Right lung (tissue), 5 donors: ENCODE data around the gene DCC. TPM values are rescaled to one million over a fixed set of nuclear protein-coding genes. Genes with fewer than 3 reads are reported as not detected.
A peak's percentile ranks its signal among the peaks of the same experiment; 100 is the strongest.

Experiments
- DNase-seq, 2 donors: peaks; one replicate each; pipeline ENCODE4 v3.0.0-alpha.2; 2013
- polyA plus RNA-seq, 5 donors: library from polyadenylated mRNA; unstranded; fragments of 120-200 nt; gene quantifications; one replicate each; pipeline versions ENCODE4 v1.2.1 to v1.2.3, GENCODE V29; 2013; ENCODE audit warnings: inconsistent platforms in 1 of 5, low replicate concordance in 1 of 5; ENCODE audit not compliant: insufficient read length in 5 of 5, insufficient read depth in 1 of 5

Gene DCC
- polyA plus RNA-seq, 5 donors, result 0.92 to 4.5 (median 2.5) TPM

- DNase-seq, result no peak
Observed at GRCh38 chr18:52682260-52682659, 342.3 kb downstream of the DCC start.

GRCh38 chr18:52685316-52685715 lies 345.3 kb downstream of the DCC start:
- no peak for DNase-seq

GRCh38 chr18:52691841-52692240 lies 351.8 kb downstream of the DCC start:
- peak; percentile 21 to 25 for DNase-seq

GRCh38 chr18:52694804-52695203 lies 354.8 kb downstream of the DCC start:
- no peak for DNase-seq

GRCh38 chr18:52700116-52700515 lies 360.1 kb downstream of the DCC start:
- DNase-seq, result no peak

- no peak for DNase-seq
Observed at GRCh38 chr18:52700816-52701215, 360.8 kb downstream of the DCC start.

- no peak for DNase-seq
Observed at GRCh38 chr18:52701219-52701935, 361.4 kb downstream of the DCC start.

- DNase-seq, result no peak
Observed at GRCh38 chr18:52715421-52715820, 375.4 kb downstream of the DCC start.

- DNase-seq, result no peak
Observed at GRCh38 chr18:52715991-52716390, 376.0 kb downstream of the DCC start.

GRCh38 chr18:52716973-52717372 lies 377.0 kb downstream of the DCC start:
- DNase-seq, result peak; percentile 17 to 43

- no peak for DNase-seq
Observed at GRCh38 chr18:52722904-52723303, 382.9 kb downstream of the DCC start.

- no peak for DNase-seq
Observed at GRCh38 chr18:52723550-52723970, 383.6 kb downstream of the DCC start.

- no peak for DNase-seq
Observed at GRCh38 chr18:52730972-52731619, 391.1 kb downstream of the DCC start.

- DNase-seq, result no peak
Observed at GRCh38 chr18:52738946-52739345, 398.9 kb downstream of the DCC start.

- peak; percentile 36 to 57 for DNase-seq
Observed at GRCh38 chr18:52746986-52747385, 407.0 kb downstream of the DCC start.

GRCh38 chr18:52747869-52748268 lies 407.9 kb downstream of the DCC start:
- no peak for DNase-seq

GRCh38 chr18:52748343-52748742 lies 408.3 kb downstream of the DCC start:
- no peak for DNase-seq

GRCh38 chr18:52749542-52749941 lies 409.5 kb downstream of the DCC start:
- peak; percentile 10 to 11 for DNase-seq

GRCh38 chr18:52750995-52751394 lies 411.0 kb downstream of the DCC start:
- DNase-seq, result no peak

- DNase-seq, result no peak
Observed at GRCh38 chr18:52764316-52764715, 424.3 kb downstream of the DCC start.

- DNase-seq, result no peak
Observed at GRCh38 chr18:52766002-52766545, 426.1 kb downstream of the DCC start.

GRCh38 chr18:52781113-52781512 lies 441.1 kb downstream of the DCC start:
- no peak for DNase-seq

GRCh38 chr18:52791321-52791720 lies 451.3 kb downstream of the DCC start:
- DNase-seq, result no peak
